HepG2 (cell line): ENCODE data around the gene GC. TPM values are rescaled to one million over a fixed set of nuclear protein-coding genes. Genes with fewer than 3 reads are reported as not detected.

ENCODE experiments used
- ATAC-seq: fragments of 200-7000 bp; cut with Tn5 transposase; 3 replicates; pipeline ENCODE4 v1.9.1; 2020; ENCODE audit warnings: mild to moderate bottlenecking, moderate library complexity
- BruUV-seq: library from RNA; stranded (reverse); fragments of 400-500 nt; replicated peaks from 2 replicates; lab custom pipeline; 2021; lab: Mats Ljungman, UMichigan
- CTCF ChIA-PET: fragments of 300-600 bp; formaldehyde crosslinking; extraction: SDS; loops from one replicate; lab custom pipeline; 2021; ENCODE audit warnings: low total read pairs, inconsistent platforms, low intra/inter-chr PET ratio; lab: Yijun Ruan, JAX
- POLR2A ChIA-PET: fragments of 350-600 bp; sonication (Branson Sonifier 250); formaldehyde crosslinking; loops from one replicate; lab custom pipeline; 2020; ENCODE audit warnings: antibody characterized with exemption, inconsistent platforms; lab: Yijun Ruan, JAX
- DNase-seq: peaks from one replicate; pipeline ENCODE4 v3.0.0-alpha.2; 2015; ENCODE audit warnings: low spot score
- FAIRE-seq: peaks from 3 replicates; lab custom pipeline; 2011; peaks lifted over from hg19 to GRCh38; lab: Jason Lieb, UNC
- H2AFZ ChIP-seq: one replicate; pipeline ENCODE4 v1.6.1; 2011; ENCODE audit warnings: low read length, inconsistent platforms
- H3K27ac ChIP-seq: fragments of 300-600 bp; 3 replicates; pipeline ENCODE4 v1.8.0; 2011; ENCODE audit warnings: mixed run types, mild to moderate bottlenecking, mixed read lengths, low read length, inconsistent platforms; ENCODE audit not compliant: insufficient read depth; ENCODE audit errors: extremely low read length
- H3K27me3 ChIP-seq, 2 experiments: fragments of 200-600 bp in 1 of 2; 2 replicates in 1 of 2; 3 replicates in 1 of 2; pipeline versions ENCODE4 v1.6.0 to v1.8.0; 2011; ENCODE audit warnings: low read length in 2 of 2, mild to moderate bottlenecking in 2 of 2, moderate library complexity in 2 of 2, inconsistent platforms in 1 of 2; ENCODE audit not compliant: insufficient read depth in 2 of 2, control insufficient read depth in 1 of 2
- H3K36me3 ChIP-seq, 2 experiments: fragments of 200-600 bp in 1 of 2; replicated peaks in 1 of 2; 2 replicates in 1 of 2; 3 replicates in 1 of 2; pipeline versions ENCODE4 v1.5.1 to v1.8.0; 2011; ENCODE audit warnings: low read length in 2 of 2, inconsistent platforms in 1 of 2; ENCODE audit not compliant: insufficient read depth in 2 of 2, control insufficient read depth in 1 of 2
- H3K4me1 ChIP-seq: 2 replicates; pipeline ENCODE4 v1.5.1; 2012; ENCODE audit warnings: low read length, inconsistent platforms; ENCODE audit not compliant: insufficient read depth
- H3K4me2 ChIP-seq: 2 replicates; pipeline ENCODE4 v1.6.0; 2011; ENCODE audit warnings: low read depth, low read length, inconsistent platforms
- H3K4me3 ChIP-seq, 3 experiments: fragments of 200-600 bp in 1 of 3; sonication (generic), shearing (Covaris generic) in 1 of 3; replicated peaks in 1 of 3; 2 replicates each; pipeline ENCODE4 v1.5.1; 2011 to 2016; ENCODE audit warnings: low read length in 3 of 3, inconsistent platforms in 2 of 3, low read depth in 2 of 3, mild to moderate bottlenecking in 2 of 3, control low read depth in 1 of 3, mixed read lengths in 1 of 3; ENCODE audit not compliant: insufficient read depth in 1 of 3
- H3K79me2 ChIP-seq: one replicate; pipeline ENCODE4 v1.6.1; 2011; ENCODE audit warnings: low read length, inconsistent platforms; ENCODE audit not compliant: insufficient read depth
- H3K9ac ChIP-seq: 2 replicates; pipeline ENCODE4 v1.6.0; 2011; ENCODE audit warnings: mild to moderate bottlenecking, low read depth, low read length, inconsistent platforms; ENCODE audit not compliant: insufficient read depth
- H3K9me3 ChIP-seq: 2 replicates; pipeline ENCODE4 v1.5.1; 2012; ENCODE audit warnings: mild to moderate bottlenecking, low read length
- H4K20me1 ChIP-seq: 2 replicates; pipeline ENCODE4 v1.6.0; 2011; ENCODE audit warnings: inconsistent platforms, mild to moderate bottlenecking, low read length, moderate library complexity; ENCODE audit not compliant: insufficient read depth
- AKAP8 ChIP-seq: sonication (generic); formaldehyde crosslinking; IDR thresholded peaks from 2 replicates; pipeline ENCODE4 v1.5.1; 2020; ENCODE audit warnings: mild to moderate bottlenecking, missing genetic modification reagents
- CC2D1A ChIP-seq: sonication (generic); formaldehyde crosslinking; IDR thresholded peaks from 2 replicates; pipeline ENCODE4 v1.8.1; 2023; ENCODE audit warnings: mild to moderate bottlenecking, missing genetic modification reagents
- CTCF ChIP-seq: sonication (generic); formaldehyde crosslinking; IDR thresholded peaks from 2 replicates; pipeline ENCODE4 v1.5.0; 2020; ENCODE audit warnings: mild to moderate bottlenecking, missing genetic modification reagents, moderate library complexity
- DDIT3 ChIP-seq: sonication (generic); formaldehyde crosslinking; IDR thresholded peaks from 2 replicates; pipeline ENCODE4 v1.4.0; 2020; ENCODE audit warnings: mild to moderate bottlenecking, missing genetic modification reagents
- EED ChIP-seq: sonication (generic); formaldehyde crosslinking; IDR thresholded peaks from 2 replicates; pipeline ENCODE4 v1.5.0; 2020; ENCODE audit warnings: mild to moderate bottlenecking, missing genetic modification reagents
- MTF2 ChIP-seq: sonication (generic); formaldehyde crosslinking; IDR thresholded peaks from 2 replicates; pipeline ENCODE4 v1.5.0; 2020; ENCODE audit warnings: missing genetic modification reagents, borderline replicate concordance
- RAD51 ChIP-seq: fragments of 450-650 bp; IDR thresholded peaks from 2 replicates; pipeline ENCODE4 v1.6.1; 2016; ENCODE audit warnings: borderline replicate concordance
- STAG1 ChIP-seq: sonication (generic); formaldehyde crosslinking; IDR thresholded peaks from 2 replicates; pipeline ENCODE4 v1.4.0; 2020; ENCODE audit warnings: missing genetic modification reagents
- TOE1 ChIP-seq: sonication (generic); formaldehyde crosslinking; IDR thresholded peaks from 2 replicates; pipeline ENCODE4 v1.4.0; 2020; ENCODE audit warnings: mild to moderate bottlenecking, missing genetic modification reagents
- YEATS4 ChIP-seq: sonication (generic); formaldehyde crosslinking; IDR thresholded peaks from 2 replicates; pipeline ENCODE4 v1.4.0; 2020; ENCODE audit warnings: missing genetic modification reagents, borderline replicate concordance
- ZNF232 ChIP-seq: sonication (generic); formaldehyde crosslinking; IDR thresholded peaks from 2 replicates; pipeline ENCODE4 v1.4.0; 2020; ENCODE audit warnings: missing genetic modification reagents, borderline replicate concordance
- ZNF251 ChIP-seq: sonication (generic); formaldehyde crosslinking; IDR thresholded peaks from 2 replicates; pipeline ENCODE4 v1.9.0; 2021; ENCODE audit warnings: mild to moderate bottlenecking, missing genetic modification reagents
- ZSCAN30 ChIP-seq: sonication (generic); formaldehyde crosslinking; IDR thresholded peaks from 2 replicates; pipeline ENCODE4 v1.5.0; 2020; ENCODE audit warnings: mild to moderate bottlenecking, missing genetic modification reagents
- WGBS: methylation state at CpG from one replicate; pipeline ENCODE4 v1.1.6; 2017; ENCODE audit warnings: low lambda C conversion rate; 5-methylcytosine and 5-hydroxymethylcytosine counted together
- in situ Hi-C: cut with HindIII; loops from 2 replicates; pipeline ENCODE4 v1.10.0; 2017; ENCODE audit warnings: low pct_unique_long_range_greater_than_20kb; ENCODE audit not compliant: extremely low pct_ligation_motif_present
- intact Hi-C: fragments of 100-400 bp; cut with micrococcal nuclease; formaldehyde crosslinking; loops from one replicate; pipeline ENCODE4 v1.10.0; 2022; ENCODE audit not compliant: unreplicated experiment
- polyA plus RNA-seq, 8 experiments: library from polyadenylated mRNA; depleted of rRNA in 3 of 8; stranded (reverse) in 7 of 8; unstranded in 1 of 8; fragments of >200 nt; fragmentation: Illumina TruSeq in 4 of 8; extraction: Trizol in 4 of 8; gene quantifications; 2 replicates each; pipeline versions ENCODE4 v1.2.1 to v1.2.3, GENCODE V29; 2011 to 2016; ENCODE audit warnings: low read depth in 4 of 8, missing spikeins in 1 of 8, mixed read lengths in 1 of 8; ENCODE audit not compliant: insufficient read depth in 1 of 8
- total RNA-seq, 5 experiments: library from RNA; depleted of rRNA; stranded (reverse); fragments of >200 nt; fragmentation: Illumina TruSeq; extraction: Trizol; gene quantifications; 2 replicates each; pipeline ENCODE4 v1.2.3, GENCODE V29; 2016; ENCODE audit warnings: low read depth in 1 of 5

GC gene
- total and polyA plus RNA-seq, 2 of the 13 experiments (the other 11 are each of a cell fraction or from before 2014, with no cell fraction given): 0.18 to 0.35 TPM

DNA sequence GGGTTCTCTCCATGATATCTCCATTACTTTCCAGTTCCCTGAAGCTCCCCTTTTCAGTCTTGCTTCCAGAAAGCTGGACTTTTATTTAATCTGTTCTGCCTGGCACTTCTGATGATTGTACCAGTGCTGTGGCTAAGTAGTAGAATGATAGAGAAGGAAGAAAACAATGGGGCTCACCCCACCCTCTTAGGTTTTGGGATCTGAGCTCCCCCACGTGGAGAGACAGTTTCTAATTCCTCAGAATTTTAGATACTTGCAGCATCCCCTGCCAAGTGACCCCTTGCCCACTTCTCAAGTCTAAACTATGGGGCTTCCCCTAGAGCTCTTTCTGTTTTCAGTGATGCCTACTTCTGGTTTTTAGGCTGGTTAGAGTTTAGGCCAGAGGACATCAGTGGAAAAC is 73.9 kb downstream of the GC start:
- no peaks in the 10 kb centered on the region for H3K79me2 ChIP-seq
- H3K27me3 ChIP-seq: no peaks in the 10 kb centered on the region
- no peak overlapping the region for H3K9ac ChIP-seq
- no peak overlapping the region for H3K4me3 ChIP-seq
- H3K4me1 ChIP-seq: no peaks in the 10 kb centered on the region
- H3K27ac ChIP-seq: no peak overlapping the region
- in situ Hi-C loops (loop anchor here (10.0 to 25.0 kb wide), 2 partner anchors 485 to 1048 kb away; partner anchors contain the start of gene JCHAIN), intact Hi-C loops (no loop called here)
- BruUV-seq: no TSS peak
- POLR2A ChIA-PET: no interaction called here
- CTCF ChIA-PET: no interaction called here
- TF ChIP-seq AKAP8 (CRISPR knock-in tag) (no peak), MTF2 (CRISPR knock-in tag) (no peak), STAG1 (CRISPR knock-in tag) (peak; percentile 15; the same call in 1 of the 2 replicates), CTCF (CRISPR knock-in tag) (0 out of 2 replicates have a peak, but pooled peaks have one; percentile 10)
- FAIRE-seq (no peak), ATAC-seq (no peak), DNase-seq (no peak)
- no peaks in the 10 kb centered on the region for H3K9me3 ChIP-seq
- no peaks in the 10 kb centered on the region for H4K20me1 ChIP-seq
- WGBS: 7% methylated on average over 1 of the region's 1 CpG
- H2AFZ ChIP-seq: no peak overlapping the region
- H3K36me3 ChIP-seq: no peaks in the 10 kb centered on the region
- H3K4me2 ChIP-seq: no peak overlapping the region

DNA sequence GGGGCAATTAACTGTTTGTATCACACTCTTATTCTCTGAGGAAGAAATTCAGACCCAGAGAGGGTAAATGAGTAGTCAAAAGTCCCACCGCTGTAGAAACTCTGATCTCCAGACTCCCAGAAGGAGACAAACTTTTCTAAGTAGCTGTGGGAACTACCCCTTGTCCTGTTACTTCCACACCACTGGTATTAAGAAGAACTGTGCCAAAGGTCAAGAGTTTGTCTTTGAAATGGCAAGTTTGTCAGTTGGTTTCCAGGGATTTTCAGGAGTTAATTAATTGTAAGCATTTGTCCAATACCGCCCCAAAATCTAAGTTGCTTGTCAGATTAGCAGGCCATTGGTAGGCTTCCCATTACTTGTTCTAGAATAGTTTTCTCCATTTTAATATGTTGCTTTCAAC is 85.7 kb downstream of the GC start:
- DNase-seq (no peak), ATAC-seq (no peak), FAIRE-seq (no peak)
- in situ Hi-C loops: no loop called here
- no peaks in the 10 kb centered on the region for H3K36me3 ChIP-seq
- TF ChIP-seq RAD51 (no peak), TOE1 (no peak), DDIT3 (CRISPR knock-in tag) (no peak), YEATS4 (CRISPR knock-in tag) (no peak), CC2D1A (CRISPR knock-in tag) (no peak), ZSCAN30 (CRISPR knock-in tag) (no peak), ZNF232 (CRISPR knock-in tag) (no peak), EED (CRISPR knock-in tag) (no peak), ZNF251 (no peak)
- no peak overlapping the region for H2AFZ ChIP-seq
- WGBS: 65% methylated on average over 2 of the region's 2 CpGs
- H3K79me2 ChIP-seq: no peaks in the 10 kb centered on the region
- H3K27ac ChIP-seq: no peak overlapping the region
- no peaks in the 10 kb centered on the region for H3K27me3 ChIP-seq
- no peaks in the 10 kb centered on the region for H3K4me1 ChIP-seq
- H3K9me3 ChIP-seq: no peaks in the 10 kb centered on the region
- H3K4me3 ChIP-seq: no peak overlapping the region
- intact Hi-C loops: no loop called here
- POLR2A ChIA-PET: no interaction called here
- no peak overlapping the region for H3K9ac ChIP-seq
- H4K20me1 ChIP-seq: no peaks in the 10 kb centered on the region
- CTCF ChIA-PET: no interaction called here
- H3K4me2 ChIP-seq: no peak overlapping the region
- BruUV-seq: no TSS peak
